ENCODE results near the gene TYK2.
"Not testable (repeated sequence)": the region's sequence is repeated elsewhere in the genome, so short reads cannot be mapped to it uniquely, and the experiment has no call there.

TYK2 gene

GRCh38 chr19:10384580-10384979, 4.2 kb upstream of the TYK2 start (continued):
- no peak for TF ChIP-seq AEBP2 (tag by site-specific recombination; IDR thresholded peaks at IDR 0.05; ENCODE audit: borderline replicate concordance)
- TF ChIP-seq, protein P1, sequence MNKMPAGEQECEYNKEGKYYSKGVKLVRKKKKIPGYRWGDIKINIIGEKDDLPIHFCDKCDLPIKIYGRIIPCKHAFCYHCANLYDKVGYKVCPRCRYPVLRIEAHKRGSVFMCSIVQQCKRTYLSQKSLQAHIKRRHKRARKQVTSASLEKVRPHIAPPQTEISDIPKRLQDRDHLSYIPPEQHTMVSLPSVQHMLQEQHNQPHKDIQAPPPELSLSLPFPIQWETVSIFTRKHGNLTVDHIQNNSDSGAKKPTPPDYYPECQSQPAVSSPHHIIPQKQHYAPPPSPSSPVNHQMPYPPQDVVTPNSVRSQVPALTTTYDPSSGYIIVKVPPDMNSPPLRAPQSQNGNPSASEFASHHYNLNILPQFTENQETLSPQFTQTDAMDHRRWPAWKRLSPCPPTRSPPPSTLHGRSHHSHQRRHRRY (tag by site-specific recombination; IDR thresholded peaks at IDR 0.05): no peak
- TF ChIP-seq ZNF184 (tag by site-specific recombination; IDR thresholded peaks at IDR 0.05): no peak
- TF ChIP-seq ZFP41 (tag by site-specific recombination; IDR thresholded peaks at IDR 0.05; ENCODE audit: borderline replicate concordance): no peak
- TF ChIP-seq MYNN (tag by site-specific recombination; IDR thresholded peaks at IDR 0.05; ENCODE audit: borderline replicate concordance): no peak
- TF ChIP-seq, protein P2, sequence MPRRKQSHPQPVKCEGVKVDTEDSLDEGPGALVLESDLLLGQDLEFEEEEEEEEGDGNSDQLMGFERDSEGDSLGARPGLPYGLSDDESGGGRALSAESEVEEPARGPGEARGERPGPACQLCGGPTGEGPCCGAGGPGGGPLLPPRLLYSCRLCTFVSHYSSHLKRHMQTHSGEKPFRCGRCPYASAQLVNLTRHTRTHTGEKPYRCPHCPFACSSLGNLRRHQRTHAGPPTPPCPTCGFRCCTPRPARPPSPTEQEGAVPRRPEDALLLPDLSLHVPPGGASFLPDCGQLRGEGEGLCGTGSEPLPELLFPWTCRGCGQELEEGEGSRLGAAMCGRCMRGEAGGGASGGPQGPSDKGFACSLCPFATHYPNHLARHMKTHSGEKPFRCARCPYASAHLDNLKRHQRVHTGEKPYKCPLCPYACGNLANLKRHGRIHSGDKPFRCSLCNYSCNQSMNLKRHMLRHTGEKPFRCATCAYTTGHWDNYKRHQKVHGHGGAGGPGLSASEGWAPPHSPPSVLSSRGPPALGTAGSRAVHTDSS (tag by site-specific recombination; IDR thresholded peaks at IDR 0.05): no peak
- no peak for TF ChIP-seq ZNF747 (tag by site-specific recombination; IDR thresholded peaks at IDR 0.05)
- TF ChIP-seq, protein P3, sequence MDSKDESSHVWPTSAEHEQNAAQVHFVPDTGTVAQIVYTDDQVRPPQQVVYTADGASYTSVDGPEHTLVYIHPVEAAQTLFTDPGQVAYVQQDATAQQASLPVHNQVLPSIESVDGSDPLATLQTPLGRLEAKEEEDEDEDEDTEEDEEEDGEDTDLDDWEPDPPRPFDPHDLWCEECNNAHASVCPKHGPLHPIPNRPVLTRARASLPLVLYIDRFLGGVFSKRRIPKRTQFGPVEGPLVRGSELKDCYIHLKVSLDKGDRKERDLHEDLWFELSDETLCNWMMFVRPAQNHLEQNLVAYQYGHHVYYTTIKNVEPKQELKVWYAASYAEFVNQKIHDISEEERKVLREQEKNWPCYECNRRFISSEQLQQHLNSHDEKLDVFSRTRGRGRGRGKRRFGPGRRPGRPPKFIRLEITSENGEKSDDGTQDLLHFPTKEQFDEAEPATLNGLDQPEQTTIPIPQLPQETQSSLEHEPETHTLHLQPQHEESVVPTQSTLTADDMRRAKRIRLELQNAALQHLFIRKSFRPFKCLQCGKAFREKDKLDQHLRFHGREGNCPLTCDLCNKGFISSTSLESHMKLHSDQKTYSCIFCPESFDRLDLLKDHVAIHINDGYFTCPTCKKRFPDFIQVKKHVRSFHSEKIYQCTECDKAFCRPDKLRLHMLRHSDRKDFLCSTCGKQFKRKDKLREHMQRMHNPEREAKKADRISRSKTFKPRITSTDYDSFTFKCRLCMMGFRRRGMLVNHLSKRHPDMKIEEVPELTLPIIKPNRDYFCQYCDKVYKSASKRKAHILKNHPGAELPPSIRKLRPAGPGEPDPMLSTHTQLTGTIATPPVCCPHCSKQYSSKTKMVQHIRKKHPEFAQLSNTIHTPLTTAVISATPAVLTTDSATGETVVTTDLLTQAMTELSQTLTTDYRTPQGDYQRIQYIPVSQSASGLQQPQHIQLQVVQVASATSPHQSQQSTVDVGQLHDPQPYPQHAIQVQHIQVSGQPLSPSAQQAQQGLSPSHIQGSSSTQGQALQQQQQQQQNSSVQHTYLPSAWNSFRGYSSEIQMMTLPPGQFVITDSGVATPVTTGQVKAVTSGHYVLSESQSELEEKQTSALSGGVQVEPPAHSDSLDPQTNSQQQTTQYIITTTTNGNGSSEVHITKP (tag by site-specific recombination; IDR thresholded peaks at IDR 0.05): no peak
- no peak for TF ChIP-seq ZNF600 (tag by site-specific recombination; IDR thresholded peaks at IDR 0.05)

GRCh38 chr19:10383223-10383499, 2.8 kb upstream of the TYK2 start:
- CTCF ChIA-PET: interaction anchor here (0.7 to 3.2 kb wide), 7 partner anchors 8 to 197 kb away, joined by 3 to 23 read pairs (median 4); partner anchors contain the start of genes CDC37 and ICAM1
- TF ChIP-seq ZNF362 (tag by site-specific recombination; IDR thresholded peaks at IDR 0.05): 0 out of 2 replicates have a peak, but pooled peaks have one; percentile 19
- H3K27ac ChIP-seq (ENCODE audit: extremely low read depth, low read depth, low read length); H3K36me3 ChIP-seq (ENCODE audit: control insufficient read depth in 2 of 2, insufficient read depth in 1 of 2, low read length in 2 of 2); H3K4me1 ChIP-seq (ENCODE audit: control insufficient read depth, insufficient read depth, low read length); POLR2A ChIA-PET; H3K9me3 ChIP-seq (ENCODE audit: control insufficient read depth, insufficient read depth, low read depth, low read length); H3K4me3 ChIP-seq (ENCODE audit: low read depth, low read length): not testable (repeated sequence)

- Histone ChIP-seq H3K4me3 (ENCODE audit: low read depth, low read length) (peak overlapping the region; percentile 93), H3K36me3 (ENCODE audit: control insufficient read depth in 2 of 2, insufficient read depth in 1 of 2, low read length in 2 of 2) (peaks cover 17 to 19% of the 10 kb centered on the region in 2 experiments; a peak in 2 of 3 replicates), H3K4me1 (ENCODE audit: control insufficient read depth, insufficient read depth, low read length) (no peaks in the 10 kb centered on the region), H3K27ac (ENCODE audit: extremely low read depth, low read depth, low read length) (peak overlapping the region; percentile 71; the same call in 1 of the 2 replicates), H3K9me3 (ENCODE audit: control insufficient read depth, insufficient read depth, low read depth, low read length) (no peaks in the 10 kb centered on the region)
- ChIA-PET POLR2A (interaction anchor here (0.6 to 2.8 kb wide), 30 partner anchors 8 to 265 kb away, joined by 3 to 32 read pairs (median 6); partner anchors contain the start of genes CDC37, FDX2, ICAM1 and ICAM5), CTCF (interaction anchor here (0.5 to 2.0 kb wide), 8 partner anchors 9 to 130 kb away, joined by 3 to 18 read pairs (median 4); partner anchors contain the start of genes CDC37 and ICAM1)
- TF ChIP-seq ZBTB17 (tag by site-specific recombination; IDR thresholded peaks at IDR 0.05) (no peak), ZBTB48 (tag by site-specific recombination; IDR thresholded peaks at IDR 0.05) (0 out of 2 replicates have a peak, but pooled peaks have one; percentile 15), MZF1 (tag by site-specific recombination; IDR thresholded peaks at IDR 0.05; ENCODE audit: borderline replicate concordance) (0 out of 2 replicates have a peak, but pooled peaks have one; percentile 69), SETDB1 (IDR thresholded peaks at IDR 0.05; ENCODE audit: insufficient read length, low read length) (no peak), PRDM1 (tag by site-specific recombination; IDR thresholded peaks at IDR 0.05) (no peak), ZNF280C (tag by site-specific recombination; IDR thresholded peaks at IDR 0.05) (no peak), KLF7 (tag by site-specific recombination; IDR thresholded peaks at IDR 0.05; ENCODE audit: borderline replicate concordance) (no peak), PBX3 (CRISPR knock-in tag; IDR thresholded peaks at IDR 0.05) (no peak), ZNF501 (tag by site-specific recombination; IDR thresholded peaks at IDR 0.05) (0 out of 2 replicates have a peak, but pooled peaks have one; percentile 42), ZNF391 (tag by site-specific recombination; IDR thresholded peaks at IDR 0.05; ENCODE audit: borderline replicate concordance, low read depth) (no peak)
These were observed 476 bp downstream of the TYK2 start for GRCh38 chr19:10379880-10380312.

Measured in HEK293 (cell line).